Measurements from ENCODE around the gene ACTL7B. TPM values are rescaled to one million over a fixed set of nuclear protein-coding genes. Genes with fewer than 3 reads are reported as not detected.

The ACTL7B gene
- total RNA-seq, 1 experiment from 2014 or later: not detected

DNA sequence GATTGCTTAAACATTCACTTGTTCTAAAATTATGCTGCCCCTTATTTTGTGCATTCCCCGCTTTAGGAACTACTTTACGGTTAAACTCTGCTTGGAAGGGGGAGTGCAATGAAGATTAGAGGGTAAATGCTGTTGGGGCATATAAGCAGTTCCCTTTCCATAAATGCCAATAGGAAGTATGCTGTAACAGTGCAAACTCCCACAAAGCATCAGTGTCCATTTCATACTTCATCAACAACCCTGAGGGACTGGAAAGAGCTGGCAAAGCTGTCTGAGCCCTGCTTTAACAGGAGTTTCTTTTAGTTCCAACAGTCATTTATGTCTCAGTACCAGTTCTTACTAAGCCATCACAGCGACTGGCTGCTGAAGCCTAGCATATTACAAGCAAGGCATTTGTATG lies 8.1 kb upstream of the ACTL7B start:
- Mint-ChIP-seq H3K36me3 (peaks cover 13% of the 10 kb centered on the region), H3K27me3 (ENCODE audit: low read depth) (no peaks in the 10 kb centered on the region), H3K27ac (no peak overlapping the region), H3K4me1 (no peaks in the 10 kb centered on the region), H3K4me3 (no peak overlapping the region), H3K9me3 (no peaks in the 10 kb centered on the region)
- DNase-seq (ENCODE audit: low spot score) (no peak), ATAC-seq (no peak)
- CTCF ChIA-PET: interaction anchor here (0.8 to 1.4 kb wide), 5 partner anchors 10 to 320 kb away, joined by 3 to 9 read pairs (median 4); no protein-coding TSS in a partner anchor
- TF ChIP-seq, protein P1, sequence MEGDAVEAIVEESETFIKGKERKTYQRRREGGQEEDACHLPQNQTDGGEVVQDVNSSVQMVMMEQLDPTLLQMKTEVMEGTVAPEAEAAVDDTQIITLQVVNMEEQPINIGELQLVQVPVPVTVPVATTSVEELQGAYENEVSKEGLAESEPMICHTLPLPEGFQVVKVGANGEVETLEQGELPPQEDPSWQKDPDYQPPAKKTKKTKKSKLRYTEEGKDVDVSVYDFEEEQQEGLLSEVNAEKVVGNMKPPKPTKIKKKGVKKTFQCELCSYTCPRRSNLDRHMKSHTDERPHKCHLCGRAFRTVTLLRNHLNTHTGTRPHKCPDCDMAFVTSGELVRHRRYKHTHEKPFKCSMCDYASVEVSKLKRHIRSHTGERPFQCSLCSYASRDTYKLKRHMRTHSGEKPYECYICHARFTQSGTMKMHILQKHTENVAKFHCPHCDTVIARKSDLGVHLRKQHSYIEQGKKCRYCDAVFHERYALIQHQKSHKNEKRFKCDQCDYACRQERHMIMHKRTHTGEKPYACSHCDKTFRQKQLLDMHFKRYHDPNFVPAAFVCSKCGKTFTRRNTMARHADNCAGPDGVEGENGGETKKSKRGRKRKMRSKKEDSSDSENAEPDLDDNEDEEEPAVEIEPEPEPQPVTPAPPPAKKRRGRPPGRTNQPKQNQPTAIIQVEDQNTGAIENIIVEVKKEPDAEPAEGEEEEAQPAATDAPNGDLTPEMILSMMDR (IDR thresholded peaks at IDR 0.05): no peak
- TF ChIP-seq, protein P2, sequence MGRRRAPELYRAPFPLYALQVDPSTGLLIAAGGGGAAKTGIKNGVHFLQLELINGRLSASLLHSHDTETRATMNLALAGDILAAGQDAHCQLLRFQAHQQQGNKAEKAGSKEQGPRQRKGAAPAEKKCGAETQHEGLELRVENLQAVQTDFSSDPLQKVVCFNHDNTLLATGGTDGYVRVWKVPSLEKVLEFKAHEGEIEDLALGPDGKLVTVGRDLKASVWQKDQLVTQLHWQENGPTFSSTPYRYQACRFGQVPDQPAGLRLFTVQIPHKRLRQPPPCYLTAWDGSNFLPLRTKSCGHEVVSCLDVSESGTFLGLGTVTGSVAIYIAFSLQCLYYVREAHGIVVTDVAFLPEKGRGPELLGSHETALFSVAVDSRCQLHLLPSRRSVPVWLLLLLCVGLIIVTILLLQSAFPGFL (CRISPR knock-in tag; IDR thresholded peaks at IDR 0.05; ENCODE audit: borderline replicate concordance): no peak
- TF ChIP-seq, protein P3, sequence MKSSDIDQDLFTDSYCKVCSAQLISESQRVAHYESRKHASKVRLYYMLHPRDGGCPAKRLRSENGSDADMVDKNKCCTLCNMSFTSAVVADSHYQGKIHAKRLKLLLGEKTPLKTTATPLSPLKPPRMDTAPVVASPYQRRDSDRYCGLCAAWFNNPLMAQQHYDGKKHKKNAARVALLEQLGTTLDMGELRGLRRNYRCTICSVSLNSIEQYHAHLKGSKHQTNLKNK (CRISPR knock-in tag; IDR thresholded peaks at IDR 0.05): no peak
- no peak for TF ChIP-seq SOX15 (CRISPR knock-in tag; IDR thresholded peaks at IDR 0.05)
- TF ChIP-seq TCF7 (CRISPR knock-in tag; IDR thresholded peaks at IDR 0.05; ENCODE audit: low read depth): no peak
- TF ChIP-seq, protein P4, sequence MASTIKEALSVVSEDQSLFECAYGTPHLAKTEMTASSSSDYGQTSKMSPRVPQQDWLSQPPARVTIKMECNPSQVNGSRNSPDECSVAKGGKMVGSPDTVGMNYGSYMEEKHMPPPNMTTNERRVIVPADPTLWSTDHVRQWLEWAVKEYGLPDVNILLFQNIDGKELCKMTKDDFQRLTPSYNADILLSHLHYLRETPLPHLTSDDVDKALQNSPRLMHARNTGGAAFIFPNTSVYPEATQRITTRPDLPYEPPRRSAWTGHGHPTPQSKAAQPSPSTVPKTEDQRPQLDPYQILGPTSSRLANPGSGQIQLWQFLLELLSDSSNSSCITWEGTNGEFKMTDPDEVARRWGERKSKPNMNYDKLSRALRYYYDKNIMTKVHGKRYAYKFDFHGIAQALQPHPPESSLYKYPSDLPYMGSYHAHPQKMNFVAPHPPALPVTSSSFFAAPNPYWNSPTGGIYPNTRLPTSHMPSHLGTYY (CRISPR knock-in tag; IDR thresholded peaks at IDR 0.05): no peak
- no peak for TF ChIP-seq NR2C2 (CRISPR knock-in tag; IDR thresholded peaks at IDR 0.05)
- no peak for TF ChIP-seq RORB (CRISPR knock-in tag; IDR thresholded peaks at IDR 0.05)
- no peak for TF ChIP-seq ZNF423 (CRISPR knock-in tag; IDR thresholded peaks at IDR 0.05)
- POLR2A ChIA-PET: no interaction called here

DNA sequence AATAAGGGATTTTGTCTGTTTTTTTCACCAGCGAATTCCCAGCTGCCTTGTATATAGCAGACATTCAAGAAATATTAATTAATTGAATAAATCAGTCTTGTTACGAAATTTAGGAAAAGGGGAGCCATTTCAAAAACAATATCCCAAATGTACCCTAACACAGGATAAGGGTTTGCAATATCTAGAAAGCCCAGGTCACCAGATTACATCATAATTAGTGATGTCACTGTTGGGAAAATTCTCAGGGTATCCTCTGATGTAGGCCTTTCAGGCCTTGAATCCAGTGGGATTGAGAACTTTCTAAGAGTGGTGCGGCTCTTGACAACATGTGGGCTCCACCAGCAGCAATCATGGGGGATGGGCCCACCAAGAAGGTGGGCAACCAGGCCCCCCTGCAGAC lies 6.2 kb upstream of the ACTL7B start, which contains the start of gene ACTL7A:
Gene ACTL7A (plus strand): TSS at position 270 of the 400 bp plus-strand sequence. CDS start 57 bp downstream, at position 327.
- TF ChIP-seq TEAD4 (CRISPR knock-in tag; IDR thresholded peaks at IDR 0.05) (no peak), FOXK1 (CRISPR knock-in tag; IDR thresholded peaks at IDR 0.05) (no peak), MYBL2 (CRISPR knock-in tag; IDR thresholded peaks at IDR 0.05) (no peak), ZNF219 (CRISPR knock-in tag; IDR thresholded peaks at IDR 0.05; ENCODE audit: borderline replicate concordance) (no peak)
- TF ChIP-seq, protein P5, sequence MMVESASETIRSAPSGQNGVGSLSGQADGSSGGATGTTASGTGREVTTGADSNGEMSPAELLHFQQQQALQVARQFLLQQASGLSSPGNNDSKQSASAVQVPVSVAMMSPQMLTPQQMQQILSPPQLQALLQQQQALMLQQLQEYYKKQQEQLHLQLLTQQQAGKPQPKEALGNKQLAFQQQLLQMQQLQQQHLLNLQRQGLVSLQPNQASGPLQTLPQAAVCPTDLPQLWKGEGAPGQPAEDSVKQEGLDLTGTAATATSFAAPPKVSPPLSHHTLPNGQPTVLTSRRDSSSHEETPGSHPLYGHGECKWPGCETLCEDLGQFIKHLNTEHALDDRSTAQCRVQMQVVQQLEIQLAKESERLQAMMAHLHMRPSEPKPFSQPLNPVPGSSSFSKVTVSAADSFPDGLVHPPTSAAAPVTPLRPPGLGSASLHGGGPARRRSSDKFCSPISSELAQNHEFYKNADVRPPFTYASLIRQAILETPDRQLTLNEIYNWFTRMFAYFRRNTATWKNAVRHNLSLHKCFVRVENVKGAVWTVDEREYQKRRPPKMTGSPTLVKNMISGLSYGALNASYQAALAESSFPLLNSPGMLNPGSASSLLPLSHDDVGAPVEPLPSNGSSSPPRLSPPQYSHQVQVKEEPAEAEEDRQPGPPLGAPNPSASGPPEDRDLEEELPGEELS (CRISPR knock-in tag; IDR thresholded peaks at IDR 0.05): no peak
- TF ChIP-seq, protein P6, sequence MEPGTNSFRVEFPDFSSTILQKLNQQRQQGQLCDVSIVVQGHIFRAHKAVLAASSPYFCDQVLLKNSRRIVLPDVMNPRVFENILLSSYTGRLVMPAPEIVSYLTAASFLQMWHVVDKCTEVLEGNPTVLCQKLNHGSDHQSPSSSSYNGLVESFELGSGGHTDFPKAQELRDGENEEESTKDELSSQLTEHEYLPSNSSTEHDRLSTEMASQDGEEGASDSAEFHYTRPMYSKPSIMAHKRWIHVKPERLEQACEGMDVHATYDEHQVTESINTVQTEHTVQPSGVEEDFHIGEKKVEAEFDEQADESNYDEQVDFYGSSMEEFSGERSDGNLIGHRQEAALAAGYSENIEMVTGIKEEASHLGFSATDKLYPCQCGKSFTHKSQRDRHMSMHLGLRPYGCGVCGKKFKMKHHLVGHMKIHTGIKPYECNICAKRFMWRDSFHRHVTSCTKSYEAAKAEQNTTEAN (CRISPR knock-in tag; IDR thresholded peaks at IDR 0.05): no peak
- no peaks in the 10 kb centered on the region for H3K27me3 Mint-ChIP-seq (ENCODE audit: low read depth)
- H3K4me3 Mint-ChIP-seq: no peak within 1 kb of the TSS
- no peaks in the 10 kb centered on the region for H3K4me1 Mint-ChIP-seq
- no peaks in the 10 kb centered on the region for H3K36me3 Mint-ChIP-seq
- H3K27ac Mint-ChIP-seq: no peak within 1 kb of the TSS
- ChIA-PET CTCF (no interaction called here), POLR2A (no interaction called here)
- no peaks in the 10 kb centered on the region for H3K9me3 Mint-ChIP-seq
- ATAC-seq (no peak), DNase-seq (ENCODE audit: low spot score) (no peak)

DNA sequence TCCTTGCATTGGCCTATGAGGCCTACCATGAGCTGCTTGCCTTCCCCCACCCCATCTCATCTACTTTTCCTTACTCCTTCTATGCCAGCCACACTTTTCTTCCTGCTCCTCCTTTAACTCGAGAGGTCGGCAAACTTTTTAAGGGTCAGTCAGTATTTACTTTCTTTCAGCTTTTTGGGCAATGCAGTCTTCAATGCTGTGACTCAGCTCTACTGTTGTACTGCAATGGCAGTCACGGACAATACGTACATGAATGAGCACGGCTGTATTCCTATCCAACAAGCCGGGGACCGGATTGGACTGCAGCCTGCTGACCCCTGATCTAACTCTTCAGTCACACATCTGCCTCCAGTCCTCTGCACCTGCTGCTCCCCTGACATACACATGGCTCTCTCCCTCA lies 5.7 kb upstream of the ACTL7B start:
- CTCF ChIA-PET: no interaction called here
- no peak overlapping the region for H3K27ac Mint-ChIP-seq
- no peaks in the 10 kb centered on the region for H3K9me3 Mint-ChIP-seq
- no peaks in the 10 kb centered on the region for H3K36me3 Mint-ChIP-seq
- POLR2A ChIA-PET: no interaction called here
- no peaks in the 10 kb centered on the region for H3K27me3 Mint-ChIP-seq (ENCODE audit: low read depth)
- no peak overlapping the region for H3K4me3 Mint-ChIP-seq
- no peak for ATAC-seq
- no peaks in the 10 kb centered on the region for H3K4me1 Mint-ChIP-seq
- no peak for DNase-seq (ENCODE audit: low spot score)
- TF ChIP-seq, protein P7, sequence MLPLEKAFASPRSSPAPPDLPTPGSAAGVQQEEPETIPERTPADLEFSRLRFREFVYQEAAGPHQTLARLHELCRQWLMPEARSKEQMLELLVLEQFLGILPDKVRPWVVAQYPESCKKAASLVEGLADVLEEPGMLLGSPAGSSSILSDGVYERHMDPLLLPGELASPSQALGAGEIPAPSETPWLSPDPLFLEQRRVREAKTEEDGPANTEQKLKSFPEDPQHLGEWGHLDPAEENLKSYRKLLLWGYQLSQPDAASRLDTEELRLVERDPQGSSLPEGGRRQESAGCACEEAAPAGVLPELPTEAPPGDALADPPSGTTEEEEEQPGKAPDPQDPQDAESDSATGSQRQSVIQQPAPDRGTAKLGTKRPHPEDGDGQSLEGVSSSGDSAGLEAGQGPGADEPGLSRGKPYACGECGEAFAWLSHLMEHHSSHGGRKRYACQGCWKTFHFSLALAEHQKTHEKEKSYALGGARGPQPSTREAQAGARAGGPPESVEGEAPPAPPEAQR (CRISPR knock-in tag; IDR thresholded peaks at IDR 0.05): no peak
- TF ChIP-seq, protein P8, sequence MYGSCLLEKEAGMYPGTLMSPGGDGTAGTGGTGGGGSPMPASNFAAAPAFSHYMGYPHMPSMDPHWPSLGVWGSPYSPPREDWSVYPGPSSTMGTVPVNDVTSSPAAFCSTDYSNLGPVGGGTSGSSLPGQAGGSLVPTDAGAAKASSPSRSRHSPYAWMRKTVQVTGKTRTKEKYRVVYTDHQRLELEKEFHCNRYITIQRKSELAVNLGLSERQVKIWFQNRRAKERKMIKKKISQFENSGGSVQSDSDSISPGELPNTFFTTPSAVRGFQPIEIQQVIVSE (CRISPR knock-in tag; IDR thresholded peaks at IDR 0.05; ENCODE audit: borderline replicate concordance): no peak
- TF ChIP-seq, protein P9, sequence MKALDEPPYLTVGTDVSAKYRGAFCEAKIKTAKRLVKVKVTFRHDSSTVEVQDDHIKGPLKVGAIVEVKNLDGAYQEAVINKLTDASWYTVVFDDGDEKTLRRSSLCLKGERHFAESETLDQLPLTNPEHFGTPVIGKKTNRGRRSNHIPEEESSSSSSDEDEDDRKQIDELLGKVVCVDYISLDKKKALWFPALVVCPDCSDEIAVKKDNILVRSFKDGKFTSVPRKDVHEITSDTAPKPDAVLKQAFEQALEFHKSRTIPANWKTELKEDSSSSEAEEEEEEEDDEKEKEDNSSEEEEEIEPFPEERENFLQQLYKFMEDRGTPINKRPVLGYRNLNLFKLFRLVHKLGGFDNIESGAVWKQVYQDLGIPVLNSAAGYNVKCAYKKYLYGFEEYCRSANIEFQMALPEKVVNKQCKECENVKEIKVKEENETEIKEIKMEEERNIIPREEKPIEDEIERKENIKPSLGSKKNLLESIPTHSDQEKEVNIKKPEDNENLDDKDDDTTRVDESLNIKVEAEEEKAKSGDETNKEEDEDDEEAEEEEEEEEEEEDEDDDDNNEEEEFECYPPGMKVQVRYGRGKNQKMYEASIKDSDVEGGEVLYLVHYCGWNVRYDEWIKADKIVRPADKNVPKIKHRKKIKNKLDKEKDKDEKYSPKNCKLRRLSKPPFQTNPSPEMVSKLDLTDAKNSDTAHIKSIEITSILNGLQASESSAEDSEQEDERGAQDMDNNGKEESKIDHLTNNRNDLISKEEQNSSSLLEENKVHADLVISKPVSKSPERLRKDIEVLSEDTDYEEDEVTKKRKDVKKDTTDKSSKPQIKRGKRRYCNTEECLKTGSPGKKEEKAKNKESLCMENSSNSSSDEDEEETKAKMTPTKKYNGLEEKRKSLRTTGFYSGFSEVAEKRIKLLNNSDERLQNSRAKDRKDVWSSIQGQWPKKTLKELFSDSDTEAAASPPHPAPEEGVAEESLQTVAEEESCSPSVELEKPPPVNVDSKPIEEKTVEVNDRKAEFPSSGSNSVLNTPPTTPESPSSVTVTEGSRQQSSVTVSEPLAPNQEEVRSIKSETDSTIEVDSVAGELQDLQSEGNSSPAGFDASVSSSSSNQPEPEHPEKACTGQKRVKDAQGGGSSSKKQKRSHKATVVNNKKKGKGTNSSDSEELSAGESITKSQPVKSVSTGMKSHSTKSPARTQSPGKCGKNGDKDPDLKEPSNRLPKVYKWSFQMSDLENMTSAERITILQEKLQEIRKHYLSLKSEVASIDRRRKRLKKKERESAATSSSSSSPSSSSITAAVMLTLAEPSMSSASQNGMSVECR (CRISPR knock-in tag; IDR thresholded peaks at IDR 0.05; ENCODE audit: borderline replicate concordance): no peak
